ENCODE measurements around the gene CLSTN2.

The CLSTN2 gene

DNA sequence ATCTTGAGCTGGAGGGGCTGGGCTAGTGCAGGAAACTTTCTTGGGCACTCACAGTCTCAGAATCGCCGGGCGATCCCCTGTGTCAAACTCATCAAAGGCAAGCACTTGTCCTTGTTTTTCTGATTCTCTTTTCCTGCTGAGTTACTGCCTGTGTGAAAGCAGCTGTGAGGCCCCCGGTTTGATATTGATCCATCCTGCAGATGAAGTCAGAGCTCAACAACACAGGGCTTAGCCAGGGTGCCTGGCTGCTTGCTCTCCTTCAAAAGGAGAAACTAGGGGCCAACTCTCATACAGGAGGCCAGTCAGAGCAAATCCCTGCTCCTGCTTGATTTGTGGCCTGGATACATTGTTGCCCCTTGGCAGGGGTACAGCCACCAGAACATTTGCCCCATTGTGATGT is 22.9 kb downstream of the CLSTN2 start:
- H3K4me3 ChIP-seq (ENCODE audit: low read depth, low read length): no peak overlapping the region
- H3K9me3 ChIP-seq (ENCODE audit: control insufficient read depth, insufficient read depth, low read depth, low read length): no peaks in the 10 kb centered on the region
- H3K4me1 ChIP-seq (ENCODE audit: control insufficient read depth, insufficient read depth, low read length): no peaks in the 10 kb centered on the region
- no peaks in the 10 kb centered on the region for H3K36me3 ChIP-seq (ENCODE audit: control insufficient read depth in 2 of 2, insufficient read depth in 1 of 2, low read length in 2 of 2)
- H3K27ac ChIP-seq (ENCODE audit: extremely low read depth, low read depth, low read length): no peak overlapping the region
- POLR2A ChIA-PET: no interaction called here
- TF ChIP-seq ZNF580 (tag by site-specific recombination; IDR thresholded peaks at IDR 0.05) (no peak), ZBTB17 (tag by site-specific recombination; IDR thresholded peaks at IDR 0.05) (no peak), ZNF747 (tag by site-specific recombination; IDR thresholded peaks at IDR 0.05) (no peak), KLF1 (tag by site-specific recombination; IDR thresholded peaks at IDR 0.05) (no peak), ZNF416 (tag by site-specific recombination; IDR thresholded peaks at IDR 0.05) (no peak), BCL11B (tag by site-specific recombination; IDR thresholded peaks at IDR 0.05; ENCODE audit: low read depth) (no peak), ZNF501 (tag by site-specific recombination; IDR thresholded peaks at IDR 0.05) (no peak), ZNF239 (tag by site-specific recombination; IDR thresholded peaks at IDR 0.05) (no peak)
- CTCF ChIA-PET: interaction anchor here (0.5 kb wide), 1 partner anchor 542 kb away, joined by 3 read pairs; no protein-coding TSS in a partner anchor

- no peaks in the 10 kb centered on the region for H3K4me1 ChIP-seq (ENCODE audit: control insufficient read depth, insufficient read depth, low read length)
- no peak for TF ChIP-seq ZNF211 (tag by site-specific recombination; IDR thresholded peaks at IDR 0.05; ENCODE audit: low read depth)
- TF ChIP-seq ZNF654 (tag by site-specific recombination; IDR thresholded peaks at IDR 0.05; ENCODE audit: low read depth): no peak
- no peak for TF ChIP-seq KLF1 (tag by site-specific recombination; IDR thresholded peaks at IDR 0.05)
- TF ChIP-seq, protein P1, sequence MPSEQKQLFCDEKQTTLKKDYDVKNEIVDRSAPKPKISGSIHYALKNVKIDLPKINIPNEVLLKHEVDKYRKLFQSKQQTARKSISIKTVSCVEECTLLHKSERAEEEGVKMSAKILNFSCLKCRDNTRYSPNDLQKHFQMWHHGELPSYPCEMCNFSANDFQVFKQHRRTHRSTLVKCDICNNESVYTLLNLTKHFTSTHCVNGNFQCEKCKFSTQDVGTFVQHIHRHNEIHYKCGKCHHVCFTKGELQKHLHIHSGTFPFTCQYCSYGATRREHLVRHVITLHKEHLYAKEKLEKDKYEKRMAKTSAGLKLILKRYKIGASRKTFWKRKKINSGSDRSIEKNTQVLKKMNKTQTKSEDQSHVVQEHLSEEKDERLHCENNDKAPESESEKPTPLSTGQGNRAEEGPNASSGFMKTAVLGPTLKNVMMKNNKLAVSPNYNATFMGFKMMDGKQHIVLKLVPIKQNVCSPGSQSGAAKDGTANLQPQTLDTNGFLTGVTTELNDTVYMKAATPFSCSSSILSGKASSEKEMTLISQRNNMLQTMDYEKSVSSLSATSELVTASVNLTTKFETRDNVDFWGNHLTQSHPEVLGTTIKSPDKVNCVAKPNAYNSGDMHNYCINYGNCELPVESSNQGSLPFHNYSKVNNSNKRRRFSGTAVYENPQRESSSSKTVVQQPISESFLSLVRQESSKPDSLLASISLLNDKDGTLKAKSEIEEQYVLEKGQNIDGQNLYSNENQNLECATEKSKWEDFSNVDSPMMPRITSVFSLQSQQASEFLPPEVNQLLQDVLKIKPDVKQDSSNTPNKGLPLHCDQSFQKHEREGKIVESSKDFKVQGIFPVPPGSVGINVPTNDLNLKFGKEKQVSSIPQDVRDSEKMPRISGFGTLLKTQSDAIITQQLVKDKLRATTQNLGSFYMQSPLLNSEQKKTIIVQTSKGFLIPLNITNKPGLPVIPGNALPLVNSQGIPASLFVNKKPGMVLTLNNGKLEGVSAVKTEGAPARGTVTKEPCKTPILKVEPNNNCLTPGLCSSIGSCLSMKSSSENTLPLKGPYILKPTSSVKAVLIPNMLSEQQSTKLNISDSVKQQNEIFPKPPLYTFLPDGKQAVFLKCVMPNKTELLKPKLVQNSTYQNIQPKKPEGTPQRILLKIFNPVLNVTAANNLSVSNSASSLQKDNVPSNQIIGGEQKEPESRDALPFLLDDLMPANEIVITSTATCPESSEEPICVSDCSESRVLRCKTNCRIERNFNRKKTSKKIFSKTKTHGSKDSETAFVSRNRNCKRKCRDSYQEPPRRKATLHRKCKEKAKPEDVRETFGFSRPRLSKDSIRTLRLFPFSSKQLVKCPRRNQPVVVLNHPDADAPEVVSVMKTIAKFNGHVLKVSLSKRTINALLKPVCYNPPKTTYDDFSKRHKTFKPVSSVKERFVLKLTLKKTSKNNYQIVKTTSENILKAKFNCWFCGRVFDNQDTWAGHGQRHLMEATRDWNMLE (tag by site-specific recombination; conservative IDR thresholded peaks at IDR 0.05; ENCODE audit: low read depth): no peak
- TF ChIP-seq ZNF274 (IDR thresholded peaks at IDR 0.05; ENCODE audit: low read length): no peak
- no peak for TF ChIP-seq ZNF274 (tag by site-specific recombination; IDR thresholded peaks at IDR 0.05; ENCODE audit: borderline replicate concordance)
- TF ChIP-seq ZNF169 (tag by site-specific recombination; IDR thresholded peaks at IDR 0.05): no peak
- no peak for TF ChIP-seq ZNF658 (tag by site-specific recombination; IDR thresholded peaks at IDR 0.05)
- TF ChIP-seq ZNF114 (tag by site-specific recombination; IDR thresholded peaks at IDR 0.05): no peak
- TF ChIP-seq ZNF24 (tag by site-specific recombination; IDR thresholded peaks at IDR 0.05): no peak
- TF ChIP-seq ZNF157 (tag by site-specific recombination; IDR thresholded peaks at IDR 0.05): no peak
- TF ChIP-seq MEIS1 (CRISPR knock-in tag; IDR thresholded peaks at IDR 0.05; ENCODE audit: borderline replicate concordance): no peak
- no peaks in the 10 kb centered on the region for H3K9me3 ChIP-seq (ENCODE audit: control insufficient read depth, insufficient read depth, low read depth, low read length)
- H3K4me3 ChIP-seq (ENCODE audit: low read depth, low read length): no peak overlapping the region
- ChIA-PET CTCF (no interaction called here), POLR2A (no interaction called here)
- H3K36me3 ChIP-seq (ENCODE audit: control insufficient read depth in 2 of 2, insufficient read depth in 1 of 2, low read length in 2 of 2): no peaks in the 10 kb centered on the region
- no peak overlapping the region for H3K27ac ChIP-seq (ENCODE audit: extremely low read depth, low read depth, low read length)
Observed at GRCh38 chr3:139969386-139969785, 34.4 kb downstream of the CLSTN2 start.

- TF ChIP-seq REST (tag by site-specific recombination; IDR thresholded peaks at IDR 0.05) (peak; percentile 77), ZNF433 (tag by site-specific recombination; IDR thresholded peaks at IDR 0.05; ENCODE audit: low read depth) (no peak), ZNF624 (tag by site-specific recombination; IDR thresholded peaks at IDR 0.05) (no peak)
- H3K9me3 ChIP-seq (ENCODE audit: control insufficient read depth, insufficient read depth, low read depth, low read length): no peaks in the 10 kb centered on the region
- ChIA-PET POLR2A (no interaction called here), CTCF (no interaction called here)
- no peaks in the 10 kb centered on the region for H3K36me3 ChIP-seq (ENCODE audit: control insufficient read depth in 2 of 2, insufficient read depth in 1 of 2, low read length in 2 of 2)
- H3K27ac ChIP-seq (ENCODE audit: extremely low read depth, low read depth, low read length): no peak overlapping the region
- H3K4me3 ChIP-seq (ENCODE audit: low read depth, low read length): no peak overlapping the region
- no peaks in the 10 kb centered on the region for H3K4me1 ChIP-seq (ENCODE audit: control insufficient read depth, insufficient read depth, low read length)
Observed at GRCh38 chr3:139970526-139970925, 35.5 kb downstream of the CLSTN2 start.

All from HEK293 (cell line).